NK-92 (cell line): ENCODE results near the gene RAB26.

Experiments used
- DNase-seq: peaks from one replicate; lab custom pipeline; 2025; ENCODE audit not compliant: unreplicated experiment; lab: John Stamatoyannopoulos, UW

Gene RAB26

DNA sequence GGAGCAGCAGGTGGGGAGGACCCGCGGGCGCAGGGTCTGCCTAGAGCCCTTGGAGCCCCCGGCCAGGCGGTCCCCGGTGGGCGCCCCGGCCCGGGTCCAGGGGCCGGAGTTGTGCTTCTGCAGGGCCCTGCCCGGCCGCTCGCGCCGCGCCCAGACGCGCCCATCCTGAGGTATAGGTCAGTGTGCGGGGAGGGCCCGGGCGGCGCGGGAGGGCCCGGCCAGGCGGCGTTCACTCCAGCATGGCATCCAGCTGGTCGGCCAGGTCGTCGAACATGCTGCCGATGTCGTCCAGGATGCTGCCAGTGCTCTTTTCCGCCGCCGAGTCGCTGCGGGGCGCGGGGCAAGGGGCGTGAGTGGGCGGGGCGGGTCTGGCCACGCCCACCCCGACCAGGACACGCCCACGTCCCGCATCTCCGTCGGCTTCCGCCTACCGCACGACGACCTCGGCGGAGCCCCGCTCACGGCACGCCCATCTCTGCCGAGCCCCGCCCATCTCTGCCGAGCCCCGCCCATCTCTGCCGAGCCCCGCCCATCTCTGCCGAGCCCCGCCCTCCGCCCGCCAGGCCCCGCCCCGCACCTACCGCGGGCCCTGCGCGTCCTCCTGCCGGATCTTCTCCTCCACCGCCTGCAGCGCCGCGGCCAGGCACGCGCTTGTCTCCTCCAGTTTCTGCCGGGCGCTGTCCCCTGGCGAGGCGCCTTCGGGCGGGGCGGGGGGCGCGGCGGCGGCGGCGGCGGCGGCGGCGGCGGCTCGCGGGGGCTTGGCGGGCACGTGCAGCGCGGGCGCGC is 30.1 kb downstream of the RAB26 start:
- DNase-seq, result no peak

DNA sequence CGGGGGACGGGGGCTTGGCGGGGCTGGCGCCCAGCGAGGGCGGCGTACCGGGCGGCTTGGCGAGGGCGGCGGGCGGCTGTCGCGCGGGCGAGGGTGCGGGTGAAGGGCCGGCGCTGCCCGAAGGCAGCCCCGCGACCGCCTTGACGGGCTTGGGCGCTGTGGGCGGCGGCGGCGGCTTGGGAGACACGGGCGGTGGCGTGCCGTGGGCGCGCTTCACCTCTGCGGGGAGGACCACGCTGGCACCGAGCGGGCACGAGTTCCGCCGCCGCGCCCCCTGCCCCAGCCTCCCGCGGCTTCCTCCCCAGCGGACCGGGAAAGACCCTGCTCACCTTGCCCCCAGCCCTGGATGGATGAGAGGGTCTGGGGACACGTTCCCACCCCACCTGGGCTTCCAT is 30.7 kb downstream of the RAB26 start:
- no peak for DNase-seq

DNA sequence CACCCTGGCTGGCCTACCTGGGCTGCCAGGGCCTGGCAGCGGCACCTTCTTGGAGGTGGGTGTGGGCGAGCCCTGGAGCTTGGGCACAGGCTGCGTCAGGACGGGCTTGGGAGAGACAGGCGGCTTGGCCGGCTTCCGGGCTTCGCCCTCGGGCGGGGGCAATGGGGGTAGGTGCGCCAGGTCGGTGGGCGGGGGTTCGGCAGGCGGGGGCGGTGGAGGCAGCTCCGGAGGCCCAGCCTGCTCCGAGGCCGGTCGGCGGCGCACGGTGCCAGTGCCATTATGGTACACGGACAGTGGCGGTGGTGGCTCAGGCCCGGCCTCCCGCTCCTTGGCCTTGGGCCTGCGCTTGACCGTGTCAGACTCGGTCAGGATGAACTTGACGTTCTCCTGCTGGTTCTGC is 31.2 kb downstream of the RAB26 start:
- DNase-seq, result no peak

DNA sequence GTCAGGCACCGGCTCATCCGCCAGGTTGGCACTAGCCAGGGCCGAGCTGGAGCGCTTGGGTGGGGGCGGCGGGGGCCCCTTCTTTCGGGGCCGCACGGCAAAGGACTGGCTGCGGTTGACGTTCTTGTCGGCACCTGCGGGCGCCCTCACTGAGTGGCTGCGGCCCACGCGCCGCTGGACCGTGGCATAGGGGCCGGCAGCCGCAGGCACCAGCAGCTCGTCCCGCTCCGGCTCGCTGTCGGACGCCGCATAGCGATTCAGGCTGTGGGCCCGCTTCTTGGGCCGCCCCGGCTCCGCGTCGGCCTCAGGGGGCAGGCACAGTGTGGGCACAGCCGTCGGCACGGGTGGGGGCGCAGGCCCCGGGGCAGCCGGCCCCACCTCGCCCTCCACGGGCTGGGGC is 32.0 kb downstream of the RAB26 start:
- DNase-seq, result no peak

DNA sequence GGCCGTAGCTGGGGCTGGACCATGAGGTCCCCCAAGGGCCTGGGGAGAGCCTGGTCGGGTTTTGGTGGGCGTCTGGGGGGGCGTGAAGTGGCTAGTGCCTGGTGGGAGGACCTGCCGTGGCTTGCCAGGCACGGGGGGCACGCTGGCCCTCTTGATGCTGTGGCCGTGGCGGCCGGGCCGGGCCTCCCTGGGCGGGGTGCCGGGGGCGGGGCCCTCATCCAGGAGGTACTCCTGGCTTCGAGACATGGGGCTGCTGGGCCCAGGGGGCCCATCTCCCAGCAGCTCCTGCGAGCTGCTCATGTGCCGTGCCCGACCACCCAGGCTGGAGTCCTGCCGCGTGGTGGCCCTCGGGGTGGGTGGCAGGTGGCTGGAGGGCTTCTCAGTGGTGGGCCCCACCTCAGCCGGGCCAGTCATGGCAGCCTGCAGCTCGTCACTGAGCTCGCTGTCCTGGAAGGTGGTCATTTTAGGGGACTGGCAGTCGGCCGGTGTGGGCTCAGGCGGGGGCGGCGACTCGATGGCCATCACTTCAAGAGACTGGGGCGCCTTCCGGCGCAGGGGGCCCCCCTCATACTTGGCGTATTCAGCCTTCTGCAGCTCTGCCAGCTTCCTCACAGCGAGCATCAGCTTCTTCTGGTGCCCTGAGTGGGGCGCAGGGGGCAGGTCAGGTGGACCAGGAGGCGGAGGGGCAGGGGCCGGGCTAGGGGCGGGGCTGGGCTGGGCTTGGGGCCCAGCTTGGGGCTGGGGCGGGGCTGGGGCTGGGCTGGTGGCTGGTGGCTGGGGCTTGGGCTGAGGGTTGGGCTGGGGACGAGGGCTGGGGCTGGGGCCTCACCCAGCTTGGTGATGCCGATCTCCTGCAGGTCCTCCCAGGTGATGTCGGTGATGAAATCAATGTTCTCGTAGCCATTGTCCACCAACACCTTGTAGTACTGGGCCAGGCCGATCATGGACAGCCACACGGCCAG is 32.8 kb downstream of the RAB26 start:
- no peak for DNase-seq

DNA sequence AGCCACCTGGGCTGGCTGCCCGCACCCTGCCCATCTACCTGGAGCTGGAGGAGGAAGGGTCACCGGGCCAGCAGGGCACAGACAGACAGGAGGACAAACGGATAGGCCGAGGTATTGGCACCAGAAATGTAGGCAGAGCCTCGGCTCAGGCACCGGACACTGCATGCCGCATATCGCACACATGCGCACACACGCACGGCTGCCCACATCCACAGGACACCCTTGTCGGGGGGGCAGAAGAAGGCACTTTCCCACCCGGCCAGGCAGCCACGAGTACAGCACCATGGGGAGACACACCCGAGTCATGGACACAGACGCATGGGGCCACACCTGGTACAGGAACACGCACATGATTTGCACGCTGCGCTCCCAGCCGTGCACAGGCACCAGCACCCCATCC is 33.5 kb downstream of the RAB26 start:
- no peak for DNase-seq

DNA sequence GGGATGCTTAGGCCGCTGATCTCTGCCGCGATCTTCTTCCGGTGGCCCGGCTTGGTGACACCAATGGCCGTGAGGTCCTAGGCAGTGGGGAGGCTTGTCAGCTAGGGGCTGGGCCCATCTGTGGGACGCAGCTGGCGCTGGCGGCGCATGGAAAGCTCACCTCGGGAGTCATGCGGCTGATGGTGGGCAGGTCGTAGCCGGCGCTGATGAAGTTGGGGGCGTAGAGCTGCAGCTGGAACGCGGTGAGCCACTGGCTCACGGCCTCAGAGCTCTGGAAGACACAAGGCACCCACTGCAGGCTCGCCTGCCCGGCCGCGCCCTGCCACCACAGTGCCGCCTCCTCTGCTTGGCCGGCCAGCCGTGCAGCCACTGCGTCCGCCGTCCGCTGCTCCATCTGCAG is 35.2 kb downstream of the RAB26 start:
- DNase-seq, result no peak

DNA sequence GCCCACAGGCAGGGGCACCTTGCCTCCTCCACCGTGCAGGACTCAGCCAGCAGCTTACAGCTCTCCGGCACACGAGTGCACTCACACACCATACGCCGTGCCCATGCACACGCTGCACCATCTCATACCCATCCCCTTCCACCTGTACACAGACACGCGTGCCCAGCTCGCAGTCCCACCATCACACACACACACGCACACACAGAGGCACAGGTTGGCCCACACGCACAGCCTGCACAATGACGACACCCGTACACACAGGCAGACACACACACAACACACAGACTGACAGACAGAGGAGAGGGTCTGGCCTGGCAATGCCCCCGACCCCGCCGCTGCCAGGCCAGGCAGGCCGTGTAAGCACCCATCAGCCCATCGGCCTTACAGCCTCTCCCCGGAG is 35.9 kb downstream of the RAB26 start:
- DNase-seq, result no peak

DNA sequence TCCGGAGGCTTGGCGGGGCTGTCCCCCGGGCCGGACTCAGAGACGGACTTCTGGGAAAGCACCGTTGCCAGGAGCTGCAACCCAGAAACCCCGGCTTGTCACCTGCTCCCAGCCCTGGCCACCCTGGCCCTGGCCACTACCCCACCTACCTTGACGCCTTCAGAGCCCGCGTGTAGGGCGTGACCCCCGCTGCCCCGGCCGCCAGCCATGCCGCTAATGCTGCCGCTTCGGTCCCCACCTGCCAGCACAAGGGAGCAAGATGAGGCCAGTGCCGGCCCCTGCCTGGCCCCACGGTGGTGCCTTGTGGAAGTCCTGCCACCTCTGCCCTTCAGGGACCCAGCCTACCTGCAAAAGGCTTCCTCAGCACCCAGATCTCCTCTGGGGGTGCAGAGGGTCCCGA is 36.5 kb downstream of the RAB26 start:
- no peak for DNase-seq

DNA sequence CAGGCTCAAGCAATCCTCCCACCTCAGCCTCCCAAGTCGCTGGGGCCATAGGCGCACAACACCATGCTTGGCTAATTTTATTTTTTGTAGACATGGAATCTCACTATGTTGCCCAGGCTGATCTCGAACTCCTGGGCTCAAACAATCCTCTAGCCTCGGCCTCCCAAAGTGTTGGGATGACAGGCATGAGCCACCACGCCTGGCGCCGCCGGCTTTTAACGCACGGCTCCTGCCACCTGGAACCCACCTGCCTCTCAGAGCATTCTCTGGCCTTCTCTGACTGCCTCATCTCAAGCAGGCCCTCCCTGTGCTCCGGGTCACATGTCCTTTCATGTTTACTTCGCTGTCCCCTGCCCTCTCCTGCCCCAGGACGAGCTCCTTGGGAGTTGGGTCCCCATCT is 37.6 kb downstream of the RAB26 start:
- no peak for DNase-seq

DNA sequence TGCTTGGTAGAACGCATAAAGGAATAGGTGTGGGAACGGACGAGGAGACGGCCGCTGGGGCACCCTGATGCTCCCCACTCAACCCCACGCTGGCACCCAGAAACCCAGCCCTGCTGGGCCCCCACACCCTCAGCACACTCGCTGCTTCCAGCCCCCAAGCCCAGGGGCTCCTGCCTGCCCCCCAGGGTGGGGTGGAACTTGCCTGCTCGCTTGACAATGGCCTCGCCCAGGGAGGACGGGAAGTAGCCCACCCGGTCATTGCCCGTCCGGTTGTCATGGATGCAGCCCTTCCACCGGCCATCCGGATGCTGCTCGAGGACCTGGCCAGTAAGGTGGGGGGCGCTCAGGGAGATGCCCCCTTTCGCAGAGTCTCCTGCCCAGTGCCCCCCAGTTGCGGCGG is 38.1 kb downstream of the RAB26 start:
- no peak for DNase-seq

DNA sequence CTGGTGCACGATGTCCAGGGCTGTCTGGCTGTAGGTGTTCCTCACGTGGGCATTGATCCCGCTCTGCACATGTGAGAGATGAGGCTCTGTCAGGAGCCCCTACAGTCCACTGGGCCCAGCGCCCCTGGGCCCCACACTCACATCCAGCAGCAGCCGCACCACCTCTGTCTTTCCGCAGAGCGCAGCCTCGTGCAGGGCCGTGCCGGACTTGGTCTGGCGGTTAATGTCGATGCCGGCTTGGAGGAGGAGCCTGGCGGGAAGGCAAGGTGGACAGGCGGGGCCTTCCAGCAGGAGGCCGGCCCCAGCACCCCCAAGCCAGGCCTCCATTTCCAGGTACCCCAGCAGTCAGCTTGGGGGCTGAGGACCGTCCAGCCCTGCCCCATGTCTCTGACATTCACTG is 38.8 kb downstream of the RAB26 start:
- DNase-seq, result no peak

DNA sequence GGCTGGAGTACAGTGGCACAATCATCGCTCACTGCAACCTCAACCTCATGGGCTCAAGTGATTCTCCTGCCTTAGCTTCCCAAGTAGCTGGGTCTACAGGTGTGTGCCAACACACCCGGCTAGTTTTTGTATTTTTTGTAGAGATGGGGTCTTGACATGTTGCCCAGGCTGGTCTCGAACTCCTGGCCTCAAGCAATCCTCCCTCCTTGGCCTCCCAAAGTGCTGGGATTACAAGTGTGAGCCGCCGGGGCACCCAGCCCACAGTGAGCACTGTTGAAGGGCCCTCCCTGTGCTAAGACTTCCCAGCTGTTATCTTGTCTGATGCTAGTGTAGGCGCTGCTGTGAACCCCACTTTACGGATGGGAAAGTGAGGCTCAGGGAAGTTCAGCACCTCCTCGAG is 40.0 kb downstream of the RAB26 start:
- DNase-seq, result no peak

DNA sequence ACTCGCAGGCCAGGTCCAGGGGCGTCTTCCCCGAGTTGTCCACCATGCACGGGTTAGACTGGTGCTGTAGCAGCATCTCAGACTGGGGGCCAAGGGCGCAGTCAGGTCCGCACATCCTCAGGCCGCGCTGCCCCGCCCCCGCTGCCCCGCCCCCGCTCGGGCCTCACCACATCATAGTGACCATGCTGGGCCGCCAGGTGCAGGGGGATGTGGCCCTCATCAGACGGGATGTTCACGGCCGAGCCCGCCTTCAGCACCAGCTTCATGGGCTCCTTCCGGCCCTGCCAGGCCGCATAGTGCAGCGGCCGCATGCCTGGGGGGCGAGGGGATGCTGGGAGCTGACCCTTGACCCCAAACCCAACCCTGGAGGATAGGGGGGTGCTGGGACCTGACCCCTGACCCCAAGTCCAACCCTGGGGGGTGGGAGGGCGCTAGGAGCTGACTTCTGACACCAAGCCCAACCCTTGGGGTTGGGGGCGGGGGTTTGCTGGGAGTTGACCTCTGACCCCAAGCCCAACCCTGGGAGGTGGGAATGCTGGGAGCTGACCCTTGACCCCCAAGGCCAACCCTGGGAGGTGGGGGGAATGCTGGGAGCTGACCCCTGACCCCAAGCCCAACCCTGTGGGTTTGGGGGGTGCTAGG is 40.9 kb downstream of the RAB26 start:
- DNase-seq, result no peak

DNA sequence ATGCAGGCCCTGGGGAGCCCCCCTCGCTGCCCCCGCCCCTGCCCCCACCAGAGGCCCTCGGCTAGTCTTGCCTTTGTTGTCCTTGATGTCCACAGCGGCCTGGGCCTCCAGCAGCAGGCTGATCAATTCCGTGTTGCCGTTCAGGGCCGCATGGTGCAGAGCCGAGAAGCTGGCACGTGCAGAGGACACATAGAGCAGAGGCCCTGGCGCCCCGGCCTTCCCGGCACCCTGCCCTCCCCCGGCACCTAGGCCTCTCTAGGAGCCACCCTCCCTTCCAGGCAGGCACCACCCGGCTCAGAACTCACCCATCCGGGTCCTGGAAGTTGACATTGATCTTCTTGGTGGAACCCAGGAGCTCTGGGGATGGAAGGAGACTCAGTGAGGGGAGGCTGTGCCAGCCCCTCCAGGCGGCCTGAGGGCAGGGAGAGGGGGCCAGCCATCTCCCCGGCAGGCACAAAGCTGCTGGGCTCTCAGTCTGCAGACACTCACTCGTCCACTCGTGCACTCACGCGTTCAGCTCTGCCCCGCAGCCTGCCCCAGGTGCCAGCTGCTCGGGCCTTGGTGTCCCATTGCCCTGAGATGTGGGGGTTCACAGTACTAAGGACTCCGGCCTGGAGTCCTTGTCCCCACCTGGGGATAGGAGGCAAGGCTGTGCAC is 41.7 kb downstream of the RAB26 start:
- DNase-seq, result no peak

DNA sequence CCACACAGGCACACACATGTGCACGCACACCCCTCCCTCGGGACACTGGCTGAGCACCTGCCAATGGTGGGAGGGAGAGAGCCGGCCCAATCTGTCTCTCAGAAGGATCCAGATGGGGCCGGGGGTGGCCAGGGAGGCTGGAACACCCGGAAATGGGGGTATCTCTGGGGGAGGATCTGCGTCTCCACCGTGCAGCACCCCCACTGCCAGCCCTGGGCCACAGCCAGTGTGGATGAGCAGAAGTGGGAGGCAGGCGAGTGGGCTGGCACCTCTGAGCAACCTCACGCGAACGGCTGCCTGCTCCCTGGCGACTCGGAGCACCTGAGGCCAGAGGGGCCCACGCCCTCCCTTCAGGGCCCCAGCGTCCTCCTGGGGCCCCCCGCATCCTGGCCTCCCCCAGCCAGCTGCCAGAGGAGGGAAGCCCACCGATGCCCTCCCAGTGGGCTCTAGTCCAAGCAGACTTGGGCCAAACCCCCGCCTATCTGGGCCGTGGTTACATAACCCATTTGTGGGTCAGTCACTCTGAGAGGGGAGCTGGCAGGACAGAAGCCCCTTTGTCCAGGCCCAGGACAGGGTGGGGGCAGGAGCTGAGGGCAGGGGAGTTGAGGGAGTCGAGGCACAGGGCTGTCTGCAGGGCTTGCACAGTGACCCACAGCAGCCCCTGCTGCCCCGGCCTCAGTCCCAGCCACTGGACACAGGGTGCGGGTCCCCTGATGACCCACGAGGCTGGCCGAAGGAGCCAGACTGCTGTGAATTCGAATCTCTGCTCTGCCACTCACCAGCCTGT is 42.4 kb downstream of the RAB26 start:
- no peak for DNase-seq

DNA sequence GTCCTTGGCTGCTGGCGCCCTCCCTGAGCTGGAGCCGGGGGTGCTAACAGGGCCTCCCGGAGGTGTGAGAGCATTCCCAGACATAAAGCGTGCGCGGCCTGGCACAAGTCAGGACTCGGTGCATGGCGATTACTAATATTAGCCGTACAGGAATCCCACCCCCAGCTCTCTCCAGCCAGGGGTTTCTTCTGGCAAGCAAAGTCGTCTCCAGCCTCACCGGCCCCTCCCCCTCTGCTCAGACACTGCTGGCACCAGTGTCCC is 43.0 kb downstream of the RAB26 start:
- DNase-seq, result no peak

DNA sequence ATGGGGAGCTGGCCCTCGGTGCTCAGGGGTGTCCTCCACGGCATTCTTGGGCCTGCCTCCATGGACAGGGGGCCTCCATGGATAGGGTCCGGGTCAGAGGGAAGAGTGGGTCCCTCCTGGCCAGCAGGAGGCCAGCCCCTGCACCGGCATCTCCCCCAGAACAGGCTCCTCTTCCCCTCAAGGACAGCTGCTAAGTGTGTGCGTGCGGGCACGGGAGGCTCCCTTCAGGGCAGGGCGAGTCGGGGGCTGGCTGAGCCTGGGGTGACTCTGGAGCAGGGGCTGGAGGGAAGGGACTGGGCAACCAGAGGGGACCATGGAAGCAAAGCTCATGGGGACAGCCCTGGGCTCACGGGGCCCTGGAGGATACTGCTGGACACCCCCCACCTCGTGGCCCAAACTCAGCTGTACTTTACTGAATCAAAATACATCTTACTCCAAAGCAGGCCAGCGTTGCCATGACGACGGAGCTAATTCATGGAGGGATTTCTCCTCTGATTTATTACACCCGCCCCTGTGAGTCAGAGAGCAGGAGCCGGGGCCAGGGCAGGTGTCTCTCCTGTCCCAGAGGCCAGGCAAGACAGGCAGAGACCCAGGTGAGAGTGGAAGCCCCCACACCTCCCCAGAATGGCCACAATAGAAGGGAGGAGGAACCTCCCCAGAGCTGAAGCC is 45.9 kb downstream of the RAB26 start:
- DNase-seq, result no peak

DNA sequence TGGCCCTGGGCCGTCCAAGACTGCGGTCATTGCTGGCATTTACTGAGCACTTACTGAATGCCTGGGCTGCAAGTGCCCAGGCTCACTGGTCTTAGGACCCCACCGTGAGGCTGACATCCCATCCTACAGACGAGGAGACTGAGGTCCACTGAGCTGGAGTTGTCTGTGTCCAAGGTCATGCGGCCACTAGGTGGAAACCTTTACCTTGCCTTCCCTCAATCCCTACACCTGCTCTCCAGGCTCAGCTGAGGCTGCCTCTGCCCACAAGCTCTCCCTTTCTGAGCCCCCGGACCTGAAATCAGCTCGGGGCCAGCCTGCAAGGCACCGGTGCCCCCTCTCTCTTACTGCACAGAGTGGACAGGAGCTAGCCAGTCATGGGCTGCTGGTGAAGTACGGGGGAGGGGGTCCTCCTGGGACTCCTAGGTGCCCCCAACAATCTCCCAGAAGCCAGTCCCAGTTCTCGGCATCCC is 46.5 kb downstream of the RAB26 start:
- DNase-seq, result no peak
